ENCODE measurements around the gene KIF25. TPM values are rescaled to one million over a fixed set of nuclear protein-coding genes. Genes with fewer than 3 reads are reported as not detected.

The KIF25 gene
- total RNA-seq, 4 donors from 2014 or later: 0.16 to 1.0 TPM; not detected in 2

DNA sequence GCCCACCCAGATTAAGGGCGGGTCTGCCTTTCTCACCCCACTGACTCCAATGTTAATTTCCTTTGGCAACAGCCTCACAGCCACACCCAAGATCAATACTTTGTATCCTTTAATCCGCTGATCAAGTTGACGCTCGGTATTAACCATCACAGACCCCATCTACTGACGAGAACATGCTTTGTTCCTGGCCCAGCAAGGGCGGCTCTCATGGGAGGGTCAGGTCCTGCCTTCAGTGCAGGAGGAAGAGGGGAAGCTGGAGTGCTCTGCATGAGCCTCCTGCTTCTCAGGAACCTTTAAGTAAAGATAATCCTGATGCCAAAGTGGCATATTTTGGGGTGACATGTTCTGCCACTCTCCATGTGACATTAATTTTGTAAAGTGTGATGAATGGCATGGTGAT lies 8.3 kb downstream of the KIF25 start:
- ATAC-seq: no peak

DNA sequence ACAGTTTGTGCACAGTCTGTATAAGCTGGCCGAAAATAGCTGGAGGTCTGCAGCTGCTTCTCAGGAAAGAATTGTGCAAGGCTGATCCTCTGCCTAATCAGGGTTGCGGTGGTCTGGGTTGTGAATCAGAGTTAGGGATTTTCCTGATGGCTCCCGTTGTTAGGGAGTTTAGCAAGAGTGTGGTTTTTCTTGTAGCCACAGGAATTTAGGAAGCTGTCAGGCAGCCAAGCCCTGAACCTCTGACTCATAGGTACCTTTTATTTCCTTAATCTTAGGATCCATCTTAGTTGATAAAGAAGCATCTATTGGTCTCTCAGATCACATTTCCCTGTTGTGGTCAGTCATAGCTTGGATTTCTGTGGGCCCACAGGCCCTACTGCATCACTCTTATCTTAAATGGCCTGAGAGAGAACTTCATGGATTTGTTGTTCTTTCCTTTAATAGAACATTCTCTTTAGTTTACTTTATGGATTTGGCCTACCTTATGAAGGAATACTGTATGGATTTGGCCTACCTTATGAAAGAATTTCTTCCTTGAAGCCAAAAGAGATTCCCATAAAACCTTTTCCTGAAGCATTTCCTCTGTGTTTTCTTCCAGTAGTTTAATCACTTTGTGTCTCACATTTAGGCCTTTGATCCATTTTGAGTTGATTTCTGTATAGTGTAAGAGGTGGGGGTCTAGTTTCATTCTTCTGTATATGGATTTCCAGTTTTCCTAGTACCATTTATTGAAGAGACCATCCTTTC lies 10.3 kb downstream of the KIF25 start:
- H3K27ac ChIP-seq: peak overlapping the region in 3 of 4 donors; percentile 28 to 46 (median 40)
- TF ChIP-seq CTCF (IDR thresholded peaks at IDR 0.05 in 4 of 5, conservative IDR thresholded peaks at IDR 0.05 in 1 of 5) (no peak), POLR2A (IDR thresholded peaks at IDR 0.05) (no peak)
- DNase-seq (peak in 1 of 2 donors; percentile 28), ATAC-seq (peak; percentile 56 to 68)
- peaks cover 0 to 10% (median 0%) of the 10 kb centered on the region in 3 donors for H3K9me3 ChIP-seq
- intact Hi-C loops (cut with DNase I; ENCODE audit: low total_unique reads): no loop called here
- H3K27me3 ChIP-seq: peaks cover 0 to 3% (median 0%) of the 10 kb centered on the region in 3 donors
- H3K4me1 ChIP-seq: no peaks in the 10 kb centered on the region
- no peak overlapping the region for H3K4me3 ChIP-seq
- in situ Hi-C loops (cut with MboI; ENCODE audit: low sequenced_read_pairs in 4 of 4): no loop called here
- H3K36me3 ChIP-seq: no peaks in the 10 kb centered on the region

More for the DNA sequence above, 8.3 kb downstream of the KIF25 start:
- H3K4me3 ChIP-seq: no peak overlapping the region
- H3K27me3 ChIP-seq: peaks cover 0 to 3% (median 0%) of the 10 kb centered on the region in 3 donors
- H3K36me3 ChIP-seq: no peaks in the 10 kb centered on the region
- intact Hi-C loops (cut with DNase I; ENCODE audit: low total_unique reads) (no loop called here), in situ Hi-C loops (cut with MboI; ENCODE audit: low sequenced_read_pairs in 4 of 4) (no loop called here)
- H3K4me1 ChIP-seq: no peaks in the 10 kb centered on the region
- no peak for DNase-seq
- TF ChIP-seq CTCF (IDR thresholded peaks at IDR 0.05 in 4 of 5, conservative IDR thresholded peaks at IDR 0.05 in 1 of 5) (no peak), POLR2A (IDR thresholded peaks at IDR 0.05) (no peak)
- H3K27ac ChIP-seq: no peak overlapping the region
- peaks cover 0 to 3% (median 0%) of the 10 kb centered on the region in 3 donors for H3K9me3 ChIP-seq

- Histone ChIP-seq H3K36me3 (no peaks in the 10 kb centered on the region), H3K4me3 (no peak overlapping the region), H3K4me1 (no peaks in the 10 kb centered on the region), H3K27me3 (no peaks in the 10 kb centered on the region), H3K27ac (no peak overlapping the region), H3K9me3 (peaks cover 0 to 10% (median 0%) of the 10 kb centered on the region in 3 donors)
- intact Hi-C loops (cut with DNase I; ENCODE audit: low total_unique reads) (no loop called here), in situ Hi-C loops (cut with MboI; ENCODE audit: low sequenced_read_pairs in 4 of 4) (no loop called here)
- ATAC-seq (no peak), DNase-seq (no peak)
- TF ChIP-seq POLR2A (IDR thresholded peaks at IDR 0.05) (no peak), CTCF (IDR thresholded peaks at IDR 0.05 in 4 of 5, conservative IDR thresholded peaks at IDR 0.05 in 1 of 5) (no peak)
Measured at GRCh38 chr6:168009331-168009730, 11.9 kb downstream of the KIF25 start.

GRCh38 chr6:168011291-168011690 lies 13.8 kb downstream of the KIF25 start:
- intact Hi-C loops (cut with DNase I; ENCODE audit: low total_unique reads) (no loop called here), in situ Hi-C loops (cut with MboI; ENCODE audit: low sequenced_read_pairs in 4 of 4) (no loop called here)
- no peak for DNase-seq
- no peak for ATAC-seq
- Histone ChIP-seq H3K4me1 (no peaks in the 10 kb centered on the region), H3K27ac (no peak overlapping the region), H3K4me3 (no peak overlapping the region), H3K27me3 (no peaks in the 10 kb centered on the region), H3K9me3 (peaks cover 0 to 10% (median 0%) of the 10 kb centered on the region in 3 donors), H3K36me3 (no peaks in the 10 kb centered on the region)
- no peak for TF ChIP-seq POLR2A (IDR thresholded peaks at IDR 0.05)
- no peak for TF ChIP-seq CTCF (IDR thresholded peaks at IDR 0.05 in 4 of 5, conservative IDR thresholded peaks at IDR 0.05 in 1 of 5)

Data from gastrocnemius medialis (tissue), 4 donors.